Globus pallidus (tissue), 1 donor: ENCODE measurements around the gene SCYGR4.

Source experiments
- DNase-seq: peaks from one replicate; pipeline ENCODE4 v3.0.0-alpha.2; 2015; ENCODE audit warnings: low spot score

SCYGR4 gene

DNA sequence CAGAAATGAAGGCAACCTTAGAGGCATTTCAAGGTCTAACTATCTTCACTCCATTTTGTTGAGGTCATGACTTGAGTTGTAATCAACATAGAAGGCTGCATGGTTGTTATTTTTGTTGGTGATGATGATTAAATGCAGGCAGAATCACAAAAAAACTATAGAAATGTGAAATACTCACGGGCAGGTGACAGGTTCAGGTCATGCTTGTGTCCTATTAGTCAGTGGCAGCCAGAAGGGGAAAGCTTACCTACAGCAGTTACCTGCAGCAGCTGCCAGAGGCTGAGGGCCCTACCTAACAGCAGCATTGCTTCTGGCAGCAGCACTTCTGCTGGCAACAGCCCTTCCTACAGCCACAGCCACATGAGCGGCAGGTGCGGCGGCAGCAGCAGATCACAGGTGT is 3.1 kb upstream of the SCYGR4 start:
- DNase-seq, result no peak

DNA sequence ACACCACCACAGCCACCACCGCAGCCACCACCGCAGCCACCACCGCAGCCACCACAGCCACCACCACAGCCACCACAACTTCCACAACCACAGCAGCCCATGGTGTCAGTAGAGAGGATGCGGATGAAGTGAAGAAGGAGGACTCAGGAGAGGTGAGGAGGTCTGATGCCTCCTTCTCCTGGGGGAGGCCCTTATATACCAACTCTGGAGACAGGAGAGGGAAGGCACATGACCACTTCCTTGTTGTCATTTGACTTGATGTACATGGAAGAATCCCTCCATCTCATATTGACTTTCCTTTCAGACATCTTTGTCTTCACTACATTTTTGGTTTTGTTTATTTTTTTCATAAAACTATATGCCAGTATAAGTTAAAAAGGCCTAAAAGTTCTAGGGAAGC is 2.6 kb upstream of the SCYGR4 start, which contains the start of gene SCYGR3:
TSS of gene SCYGR3 (minus strand) at position 101 of the 400 bp plus-strand sequence. CDS start at position 101, 0 bp downstream.
- DNase-seq, result no peak

DNA sequence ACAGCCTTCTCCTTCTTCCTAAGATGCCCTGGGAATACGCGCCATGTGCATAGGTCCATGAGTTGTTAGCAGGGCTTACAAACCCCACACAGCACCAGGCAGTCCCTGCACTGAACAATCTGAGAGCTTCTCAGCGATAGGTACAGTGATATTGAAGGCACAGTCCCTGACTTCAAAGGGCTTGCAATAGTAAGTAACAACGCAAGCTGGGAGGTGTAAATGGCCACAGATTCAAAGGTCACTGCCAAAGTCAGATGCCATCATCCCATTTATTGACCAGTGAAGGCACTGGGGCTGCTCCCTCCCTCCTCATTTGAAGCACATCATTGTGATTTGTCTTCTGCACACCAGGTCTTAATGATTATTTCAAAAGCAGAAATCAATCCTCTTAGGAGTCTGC is 2.1 kb upstream of the SCYGR4 start:
- DNase-seq, result no peak

DNA sequence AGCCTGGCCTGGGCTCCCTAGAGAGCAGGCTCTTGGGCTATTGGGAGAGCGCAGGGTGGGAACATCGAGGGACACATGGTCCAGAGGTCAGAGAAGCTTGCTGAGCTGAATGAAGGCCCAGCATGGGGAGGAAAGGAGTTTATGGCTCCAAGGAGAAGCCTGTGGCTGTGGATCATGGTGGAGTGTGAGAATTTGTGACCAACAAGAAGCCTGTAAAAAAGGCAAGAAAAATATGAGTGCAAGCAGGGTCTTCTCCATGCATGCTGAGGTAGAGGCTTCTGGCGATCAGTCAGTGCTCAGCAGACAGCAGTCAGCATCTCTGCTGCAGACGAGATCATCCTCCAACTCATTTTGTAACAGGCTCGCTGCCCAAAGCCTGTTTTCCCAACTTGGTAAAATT is 1.4 kb upstream of the SCYGR4 start:
- DNase-seq, result no peak

DNA sequence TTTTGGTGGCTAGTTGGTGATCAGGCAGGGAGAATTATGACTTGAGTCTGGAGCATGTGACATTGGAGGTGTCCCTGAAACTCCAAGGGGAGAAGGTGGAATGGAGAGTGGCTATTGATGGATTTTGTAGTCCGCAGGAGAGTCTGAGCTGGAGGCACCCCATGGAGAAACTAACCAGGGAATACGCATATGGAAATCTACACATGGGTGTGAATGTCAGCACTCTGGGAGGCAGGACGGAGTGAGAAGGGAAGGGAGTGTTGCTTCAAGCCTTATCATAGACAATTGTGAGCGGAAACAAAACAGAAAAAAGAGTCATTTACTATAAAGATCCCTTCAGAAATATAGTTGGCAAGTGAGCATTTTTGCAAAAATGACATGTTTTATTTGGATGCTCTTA is 667 bp upstream of the SCYGR4 start:
- no peak for DNase-seq

DNA sequence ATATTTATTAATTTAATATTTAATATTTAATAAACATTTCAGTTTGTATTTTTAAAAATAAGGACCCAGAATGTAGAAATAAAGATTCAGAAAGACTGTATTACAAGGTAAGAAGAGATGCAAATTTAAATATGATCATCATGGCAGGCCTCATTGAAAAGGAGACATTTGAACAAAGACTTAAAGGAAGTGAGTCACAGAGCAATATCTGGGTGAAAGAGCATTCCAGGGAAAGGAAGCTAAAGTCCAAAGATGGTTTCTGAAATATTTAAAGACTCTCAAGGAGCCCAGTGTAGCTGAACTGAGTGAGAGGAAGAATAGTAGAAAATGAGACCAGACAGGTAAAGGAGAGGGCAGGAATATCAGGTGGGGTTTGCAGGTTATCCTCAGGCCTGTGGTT is 5.9 kb downstream of the SCYGR4 start:
- DNase-seq, result no peak

DNA sequence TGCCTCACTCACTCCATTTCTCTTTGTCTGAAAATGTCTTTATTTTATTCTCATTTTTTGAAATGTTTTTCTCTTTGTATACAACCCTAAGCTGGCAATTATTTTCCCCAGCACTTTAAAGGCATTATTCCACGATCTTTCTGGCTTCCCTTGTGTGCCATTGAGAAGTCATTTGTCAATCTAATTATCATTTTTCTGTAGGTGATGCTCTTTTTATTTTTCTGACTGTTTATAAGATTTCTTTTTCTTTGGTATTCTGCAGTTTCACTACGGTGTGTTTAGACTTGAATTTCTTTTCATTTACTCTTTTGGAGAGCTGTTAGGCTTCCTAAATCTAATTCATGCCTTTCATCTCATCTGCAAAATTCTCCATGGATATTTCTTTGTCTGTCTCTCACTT is 8.1 kb downstream of the SCYGR4 start:
- no peak for DNase-seq

DNA sequence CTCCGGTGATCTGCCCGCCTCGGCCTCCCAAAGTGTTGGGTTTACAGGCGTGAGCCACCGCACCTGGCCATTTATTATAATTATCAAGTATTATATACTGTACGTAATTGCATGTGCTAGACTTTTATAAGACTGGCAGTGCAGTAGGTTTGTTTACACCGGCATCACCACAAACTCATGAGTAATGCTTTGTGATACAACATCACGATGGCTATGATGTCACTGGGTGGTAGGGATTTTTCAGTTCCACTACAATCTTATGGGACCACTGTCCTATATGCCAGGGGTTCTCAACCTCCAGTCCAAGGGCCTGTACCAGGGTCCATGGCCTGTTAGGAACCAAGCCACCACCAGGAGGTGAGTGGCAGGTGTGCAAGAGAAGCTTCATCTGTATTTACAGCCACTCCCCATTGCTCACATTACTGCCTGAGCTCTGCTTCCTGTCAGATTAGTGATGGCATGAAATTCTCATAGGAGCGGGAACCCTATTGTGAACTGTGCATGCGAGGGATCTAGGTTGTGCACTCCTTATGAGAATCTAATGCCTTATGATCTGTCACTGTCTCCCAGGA is 9.4 kb downstream of the SCYGR4 start:
- no peak for DNase-seq

DNA sequence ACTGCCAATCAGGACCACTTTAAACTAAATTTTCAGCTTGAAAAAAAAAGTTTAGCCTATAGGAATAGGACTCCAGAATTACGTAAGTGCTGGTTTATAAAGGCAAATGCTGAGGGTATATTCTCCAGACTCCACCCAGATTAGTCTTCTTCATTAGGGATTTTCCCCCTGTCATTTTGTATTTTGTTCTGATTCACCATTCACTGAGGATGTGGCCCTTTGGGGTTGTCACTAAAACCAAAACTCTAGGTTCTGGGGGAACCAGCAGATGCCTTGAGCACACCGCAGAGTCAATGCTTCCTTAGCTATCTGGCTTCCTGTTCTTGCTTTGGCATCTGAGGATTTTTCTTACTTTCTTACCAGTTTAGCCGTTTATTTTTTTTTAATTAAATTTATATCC is 10.5 kb downstream of the SCYGR4 start:
- no peak for DNase-seq

DNA sequence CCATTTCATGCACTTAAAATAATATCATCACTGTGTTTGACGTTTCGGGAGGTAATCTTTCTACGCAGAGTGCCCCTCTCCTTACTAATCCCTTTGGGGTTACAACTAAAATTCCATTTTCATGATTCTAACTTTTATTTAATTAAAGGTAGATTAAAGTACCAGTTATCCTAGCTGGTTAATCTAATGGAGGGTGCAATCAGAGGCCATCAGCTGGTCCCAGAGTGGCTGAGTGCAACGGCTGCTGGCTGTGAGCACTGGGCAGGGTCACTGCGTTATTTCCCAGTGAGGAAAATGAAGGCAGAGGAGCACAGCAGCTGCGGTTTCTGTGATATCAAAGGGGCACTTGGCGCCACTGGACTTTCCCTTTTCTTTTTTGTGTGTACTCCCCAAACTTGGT is 12.1 kb downstream of the SCYGR4 start:
- DNase-seq, result no peak

DNA sequence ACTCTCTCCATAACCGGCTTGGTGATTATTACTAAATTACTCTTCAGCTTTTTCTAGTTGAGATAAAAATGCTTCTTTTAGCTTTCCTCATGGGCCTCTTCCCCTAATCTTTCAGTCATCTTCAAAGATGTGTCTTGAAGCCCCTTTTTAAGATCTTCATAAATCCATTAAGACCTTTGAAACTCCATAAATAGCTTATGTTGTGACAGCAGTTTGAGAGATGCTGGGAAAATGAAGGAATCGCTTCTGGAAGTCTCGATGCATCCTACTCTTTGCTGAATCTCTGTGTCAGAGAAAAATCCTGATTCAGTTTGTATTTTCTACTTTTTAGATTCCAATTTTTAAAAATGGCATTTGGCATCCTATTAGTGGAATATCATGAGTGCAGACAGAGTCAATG is 13.0 kb downstream of the SCYGR4 start:
- DNase-seq, result no peak

DNA sequence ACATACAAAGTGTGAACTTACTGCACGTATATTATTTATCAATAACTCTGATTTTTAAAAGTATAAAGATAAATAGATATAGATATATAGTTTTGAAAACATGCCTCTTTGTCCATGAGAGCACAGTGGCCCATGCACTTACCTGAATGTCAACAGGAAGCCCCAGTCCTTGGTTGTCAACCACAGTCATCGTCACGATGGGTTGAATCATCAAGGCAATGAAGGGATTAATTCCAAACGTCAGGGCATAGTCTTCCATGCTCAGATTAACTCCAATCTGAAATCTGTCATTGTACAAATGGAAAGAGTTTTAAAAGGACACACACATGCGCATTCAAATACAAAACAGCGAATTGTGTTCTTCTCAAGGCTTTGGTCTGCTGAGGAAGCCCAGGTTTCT is 15.5 kb downstream of the SCYGR4 start:
- DNase-seq, result no peak

DNA sequence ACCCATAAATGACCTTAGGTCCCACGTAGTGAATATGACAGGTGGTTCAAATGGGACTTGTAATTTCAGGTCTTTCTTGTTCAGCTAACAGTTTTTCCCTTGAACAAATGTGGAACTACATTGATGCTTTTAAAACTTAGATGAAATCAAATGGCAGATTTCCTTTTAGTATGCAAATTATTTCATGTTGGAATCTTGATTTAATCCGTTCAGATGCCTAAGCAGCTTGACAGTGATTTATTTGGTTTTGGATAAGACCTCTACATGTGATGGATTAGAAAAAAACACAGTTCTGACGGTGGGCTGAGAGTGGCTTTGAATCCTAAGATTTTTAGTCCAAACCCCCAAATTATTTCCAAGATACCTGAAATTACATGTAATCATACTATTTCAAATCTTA is 16.9 kb downstream of the SCYGR4 start:
- DNase-seq, result no peak

DNA sequence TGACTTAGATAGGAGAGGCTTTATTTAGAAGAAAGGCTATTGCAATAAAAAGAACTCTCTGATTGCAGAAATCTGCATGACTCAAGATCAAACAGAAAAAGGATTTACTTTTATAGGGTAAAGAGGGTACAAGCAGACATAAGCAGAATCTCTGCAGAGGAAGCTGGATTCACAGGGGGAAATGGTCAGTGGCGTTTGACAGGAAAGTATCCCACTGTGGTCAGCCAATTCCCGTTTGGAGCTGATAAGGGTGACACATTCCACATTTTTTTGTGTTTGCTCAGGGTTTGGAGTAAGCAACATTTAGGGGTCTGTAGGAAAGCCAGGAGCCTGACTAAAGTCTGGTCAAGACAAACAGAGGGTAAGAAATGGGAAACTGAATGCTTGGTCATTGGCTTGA is 25.4 kb downstream of the SCYGR4 start:
- DNase-seq, result no peak

DNA sequence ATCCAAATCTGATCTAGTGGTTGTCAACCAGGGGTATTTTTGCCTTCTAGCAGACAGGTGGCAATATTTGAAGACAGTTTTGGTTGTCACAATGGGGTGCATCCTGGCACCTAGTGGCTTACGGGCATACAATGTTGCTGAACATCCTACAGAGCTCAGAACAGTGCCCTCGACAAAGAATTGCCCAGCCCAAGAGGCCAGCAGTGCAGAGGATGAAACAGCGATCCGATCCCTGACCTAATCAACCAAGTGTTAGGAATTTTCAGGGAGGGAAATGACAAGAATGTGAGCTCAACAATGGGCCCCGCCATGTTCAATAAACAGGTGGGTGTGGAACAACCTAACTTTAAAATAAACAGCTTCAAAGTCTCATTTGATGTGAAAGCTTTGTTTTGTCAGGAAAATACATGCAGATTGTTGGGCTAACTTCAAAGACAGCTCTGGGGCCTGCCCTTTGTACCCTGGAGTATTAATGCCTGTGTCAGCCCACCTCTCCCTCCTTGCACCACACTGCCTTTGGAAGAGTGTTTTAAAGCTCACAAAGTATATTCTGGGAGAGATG is 26.8 kb downstream of the SCYGR4 start:
- DNase-seq, result peak; percentile 1

DNA sequence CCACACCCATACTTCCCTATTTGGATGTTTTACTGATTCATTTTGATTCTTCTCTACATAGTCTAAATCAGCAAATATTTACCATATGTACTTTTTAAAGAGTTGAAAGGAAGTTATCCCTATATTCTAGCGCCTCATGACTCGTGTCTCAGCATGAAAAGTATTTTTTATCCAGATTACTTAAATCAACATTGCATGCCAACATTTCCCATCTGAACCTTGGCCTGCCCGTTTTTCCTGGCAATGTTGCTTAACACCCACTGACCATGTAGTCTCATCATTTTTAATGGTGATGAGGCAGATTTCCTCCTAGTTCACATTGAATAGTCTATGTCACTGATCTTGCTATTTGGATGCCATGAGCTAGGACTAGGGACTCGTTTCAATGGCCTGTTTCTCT is 36.1 kb downstream of the SCYGR4 start:
- no peak for DNase-seq

DNA sequence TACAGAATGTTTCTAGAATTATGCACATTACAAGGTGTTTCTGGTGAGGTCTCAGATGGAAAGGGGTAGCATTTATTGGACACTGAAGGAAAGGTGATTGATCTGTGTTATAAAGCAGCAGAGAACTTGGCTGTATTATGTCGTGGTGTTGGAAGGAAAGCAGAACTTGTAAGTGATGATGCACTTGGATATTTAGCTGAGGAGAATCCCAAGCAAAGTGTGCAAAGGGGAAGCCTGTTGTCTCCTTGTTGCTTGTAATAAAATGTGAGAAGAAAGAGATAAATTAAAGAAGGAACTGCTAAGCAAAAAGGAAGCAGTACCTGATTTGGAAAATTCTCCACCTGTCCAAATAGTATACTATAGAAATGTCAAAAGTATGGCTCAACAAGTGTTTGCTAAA is 37.1 kb downstream of the SCYGR4 start:
- no peak for DNase-seq

DNA sequence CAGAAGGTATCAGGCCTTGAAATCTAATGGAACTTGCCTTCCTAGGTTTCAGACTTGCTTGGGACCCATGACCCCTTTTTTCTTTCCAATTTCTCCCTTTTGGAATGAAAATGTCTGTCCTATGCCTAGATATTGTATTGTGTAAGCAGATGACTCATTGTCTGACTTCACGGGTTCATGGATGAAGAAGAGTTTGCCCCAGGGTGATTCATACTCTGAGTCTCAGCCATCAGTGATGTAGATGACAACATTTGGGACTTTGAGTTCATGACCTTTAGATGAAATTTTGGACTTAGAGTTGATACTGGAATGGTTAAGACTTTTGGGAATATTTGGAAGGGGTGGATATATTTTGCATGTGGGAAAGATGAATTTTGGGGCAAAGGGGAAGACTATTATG is 38.2 kb downstream of the SCYGR4 start:
- no peak for DNase-seq

DNA sequence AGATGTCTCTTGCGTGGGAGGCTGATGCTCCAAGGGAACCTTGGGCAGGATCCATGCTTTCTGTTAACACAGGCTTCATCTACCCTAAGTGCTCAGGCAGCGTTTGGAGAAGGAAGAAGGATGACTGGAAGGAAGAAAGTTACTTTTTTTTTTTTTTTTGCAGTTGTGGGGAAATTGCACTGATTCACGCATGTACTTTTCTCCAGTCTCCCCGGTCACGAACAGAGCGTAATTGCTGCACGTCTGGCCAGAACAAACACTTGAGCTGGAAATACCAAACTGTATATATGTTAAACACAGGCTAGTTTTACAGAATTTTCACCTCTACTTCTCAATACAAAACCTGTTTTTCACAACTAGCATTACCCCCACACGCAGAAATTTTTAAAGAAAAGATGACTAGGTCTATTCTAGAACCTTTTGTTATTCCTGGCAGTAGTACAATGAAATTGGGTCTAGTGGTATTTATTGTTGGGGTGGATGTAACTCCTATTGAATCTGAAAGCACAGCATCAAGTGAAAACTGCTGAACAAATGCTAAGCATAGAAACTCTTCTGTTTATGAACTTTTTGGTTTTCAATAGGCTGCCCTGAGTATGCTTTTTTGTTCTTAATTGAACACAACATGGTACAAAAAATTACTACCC is 40.0 kb downstream of the SCYGR4 start:
- DNase-seq, result no peak

DNA sequence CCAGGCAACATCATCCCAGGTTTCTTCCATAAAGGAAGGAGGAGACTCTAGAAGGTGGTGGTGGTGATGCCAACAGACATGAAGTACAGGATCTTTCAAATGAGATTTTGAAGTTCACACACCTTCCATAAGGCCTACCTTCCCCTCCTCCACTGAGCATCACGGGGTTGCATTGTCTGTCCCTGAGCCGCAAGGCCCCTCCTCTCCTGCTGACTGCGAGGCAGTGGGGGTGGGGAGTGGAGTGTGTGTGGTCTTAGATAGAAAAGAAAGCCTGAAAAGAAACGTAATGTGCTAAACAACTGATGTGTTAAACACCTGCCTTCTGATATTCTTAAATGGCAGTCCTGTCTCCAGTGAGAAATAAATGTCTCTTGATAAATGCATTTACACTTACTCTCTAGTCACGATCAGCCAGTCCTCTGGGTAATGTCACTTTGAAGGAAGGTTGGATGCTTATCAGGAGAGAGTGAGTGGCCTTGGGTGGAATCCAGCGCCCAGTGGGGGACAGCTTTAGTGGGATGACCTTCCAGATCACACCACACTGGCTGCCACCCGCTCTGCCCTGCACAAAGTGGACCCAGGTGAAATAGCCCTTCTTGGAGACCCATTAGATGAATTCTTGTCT is 43.8 kb downstream of the SCYGR4 start:
- DNase-seq, result no peak

DNA sequence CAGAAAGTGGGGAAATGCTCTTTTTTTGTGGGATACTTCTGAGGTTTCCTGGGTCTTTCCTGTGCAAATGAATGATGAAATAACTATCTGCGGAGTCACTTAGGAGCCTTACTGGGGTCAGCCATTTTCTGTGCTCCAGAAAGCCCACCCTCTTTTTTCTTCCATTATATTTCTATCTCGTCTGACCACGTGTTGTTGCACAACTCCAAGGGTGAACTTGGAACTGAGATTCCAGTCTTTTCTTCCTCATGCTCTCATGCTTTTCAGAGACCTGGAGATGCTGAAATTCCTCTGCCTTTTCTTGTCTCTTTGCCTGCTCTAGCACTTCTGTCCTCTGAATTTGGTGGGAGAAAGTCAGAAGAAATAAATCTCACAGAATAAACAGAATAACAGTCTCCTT is 44.5 kb downstream of the SCYGR4 start:
- DNase-seq, result no peak

DNA sequence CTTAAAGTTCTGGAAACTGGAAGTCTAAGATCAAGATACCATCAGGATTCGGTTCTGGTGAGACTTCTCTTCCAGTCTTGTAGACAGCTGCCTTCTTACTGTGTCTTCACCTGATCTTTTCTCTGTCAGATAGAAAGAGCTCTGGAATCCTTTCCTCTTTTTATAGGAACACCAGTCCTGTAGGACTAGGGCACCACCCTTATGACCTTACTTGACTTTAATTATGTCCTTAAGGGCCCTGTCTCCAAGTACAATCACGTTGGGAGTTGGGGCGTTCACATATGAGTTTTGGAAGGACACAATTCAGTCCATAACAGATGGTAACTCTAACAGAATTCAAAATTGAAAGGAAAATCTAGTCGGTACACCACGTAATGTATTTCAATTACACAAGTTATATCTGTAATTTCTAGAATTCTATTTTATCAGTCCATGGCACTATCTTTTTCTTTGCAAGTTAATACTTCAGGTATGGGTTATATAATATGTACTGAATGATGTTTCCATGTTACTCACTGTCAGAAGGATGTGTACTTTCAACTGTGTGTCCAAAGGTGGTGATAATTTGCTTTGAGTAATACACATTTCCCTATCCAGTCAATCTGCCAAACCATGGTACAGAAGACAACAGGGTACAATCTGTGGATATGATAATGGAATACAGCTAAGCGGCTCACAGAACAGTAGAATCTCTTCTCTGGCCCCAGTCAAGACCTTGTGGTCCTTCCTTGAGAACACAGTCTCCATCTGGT is 48.1 kb downstream of the SCYGR4 start:
- DNase-seq, result no peak
